ENCODE results near the gene DNAH2.

DNAH2 gene

DNA sequence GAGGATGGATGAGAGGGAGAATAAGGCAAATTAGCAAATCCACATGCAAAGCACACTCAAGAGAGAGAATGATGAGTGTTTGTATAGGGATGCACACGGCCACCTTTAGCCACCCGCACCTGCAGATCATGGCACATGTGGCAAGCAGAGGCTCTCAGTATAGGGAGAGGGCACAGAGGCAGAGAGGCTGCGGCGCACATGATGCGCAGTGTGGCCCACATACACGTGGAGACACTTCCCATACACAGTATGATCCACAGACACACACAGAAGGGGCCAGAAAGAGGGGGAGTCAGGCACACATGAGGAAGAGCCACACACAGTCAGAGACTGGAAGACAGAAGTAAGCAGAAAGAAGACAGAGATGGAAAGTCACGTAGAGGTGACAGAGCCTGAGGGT lies 164.5 kb downstream of the DNAH2 start:
- DNase-seq = no peak

DNA sequence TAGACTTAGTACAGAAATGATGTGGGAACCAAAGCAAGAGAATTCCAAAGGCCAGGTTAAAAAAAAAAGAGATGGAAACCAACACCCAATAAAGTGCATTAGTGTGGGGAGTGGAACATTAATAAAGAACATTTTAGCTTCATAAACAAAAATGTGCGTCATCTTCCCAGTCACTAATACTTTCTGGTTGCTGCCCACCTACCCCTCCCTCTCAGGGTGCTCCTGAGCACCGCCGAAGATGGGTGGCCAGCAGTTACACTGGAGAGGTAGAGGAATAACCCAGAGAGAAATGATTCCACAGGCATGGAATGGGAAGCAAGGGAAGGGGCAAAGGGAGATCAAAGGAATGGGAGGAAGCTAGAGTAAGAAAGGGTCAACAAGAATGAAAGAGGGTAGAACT lies 165.1 kb downstream of the DNAH2 start:
- DNase-seq = no peak
